Activated gamma-delta T cell treated with anti-CD3 and anti-CD28 coated beads, Interleukin-2, amount 50 U/mL, for 16 hours (primary cell): ENCODE measurements around the gene ECE1.

Experiments
- DNase-seq: peaks from one replicate; pipeline ENCODE4 v3.0.0-alpha.2; 2020; ENCODE audit warnings: low read depth

Gene ECE1

DNA sequence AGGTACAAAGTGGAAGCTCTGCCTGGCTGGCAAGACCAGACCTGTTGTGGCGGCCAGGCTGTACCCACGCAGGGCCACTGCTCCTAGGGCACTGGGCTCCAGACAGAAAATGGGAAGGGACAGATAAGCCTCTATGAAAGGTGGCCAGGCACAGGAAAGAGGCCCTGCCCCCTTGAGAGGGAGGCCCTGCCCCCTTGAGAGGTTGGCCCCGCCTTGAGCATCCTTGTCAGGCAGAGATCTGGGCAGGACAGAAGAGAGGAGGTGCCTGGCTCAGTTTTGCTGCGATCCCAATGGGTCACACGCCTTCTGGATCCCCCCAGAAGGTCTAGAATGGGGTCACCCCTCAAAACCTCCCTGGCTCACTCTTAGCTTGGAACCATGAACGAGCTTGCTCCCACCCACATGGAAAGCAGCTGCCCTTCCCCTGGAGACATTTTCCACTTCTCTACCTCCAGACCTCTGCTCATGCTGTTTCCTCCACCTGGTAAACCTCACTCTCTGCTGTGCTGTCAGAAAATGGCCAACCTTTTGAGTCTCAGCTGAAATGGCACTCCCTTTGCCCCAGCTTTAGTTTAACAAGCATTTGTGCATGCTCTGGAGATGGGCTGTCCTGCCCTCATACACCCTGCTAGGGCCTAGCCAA lies 17.5 kb upstream of the ECE1 start:
- no peak for DNase-seq

GRCh38 chr1:21307210-21307609 lies 16.9 kb upstream of the ECE1 start:
- no peak for DNase-seq

- DNase-seq, result no peak
These were observed 15.6 kb upstream of the ECE1 start for GRCh38 chr1:21305900-21306189.

DNA sequence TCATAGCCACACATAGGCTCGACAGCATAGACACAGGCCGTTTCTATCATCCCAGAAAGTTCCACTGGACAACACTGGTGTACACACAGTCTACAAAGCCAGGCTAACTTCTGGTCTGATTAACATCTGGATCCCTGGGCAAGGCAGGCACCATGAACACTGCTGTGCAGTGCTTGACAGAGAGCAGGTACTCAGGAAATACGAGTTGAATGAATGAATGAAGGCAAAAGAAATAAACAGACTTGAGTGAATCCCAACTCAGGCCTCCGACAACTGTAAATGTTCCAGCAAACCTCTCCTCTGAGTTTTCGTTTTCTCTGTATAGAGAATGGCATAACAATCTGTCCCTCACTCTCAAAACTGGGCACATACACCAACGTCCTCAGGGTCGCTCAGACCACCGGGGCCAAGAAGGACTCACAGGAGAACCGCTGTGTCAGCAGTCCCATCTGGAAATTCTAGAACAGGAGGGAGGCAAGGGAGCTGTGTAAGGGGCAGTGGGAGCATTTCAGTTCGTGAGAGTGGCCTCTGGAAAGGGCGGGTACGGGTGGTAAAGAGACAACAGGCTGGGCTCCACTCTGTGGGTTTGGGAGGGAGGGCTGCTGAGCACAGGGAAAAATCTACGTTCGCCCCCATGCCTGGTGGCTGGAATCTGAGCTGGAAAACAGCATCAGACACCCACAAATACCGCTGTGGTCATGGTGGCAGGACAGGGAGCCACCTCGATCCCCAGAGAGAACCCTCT lies 15.1 kb upstream of the ECE1 start:
- no peak for DNase-seq

- no peak for DNase-seq
These were observed 14.2 kb upstream of the ECE1 start for GRCh38 chr1:21304488-21304887.

DNA sequence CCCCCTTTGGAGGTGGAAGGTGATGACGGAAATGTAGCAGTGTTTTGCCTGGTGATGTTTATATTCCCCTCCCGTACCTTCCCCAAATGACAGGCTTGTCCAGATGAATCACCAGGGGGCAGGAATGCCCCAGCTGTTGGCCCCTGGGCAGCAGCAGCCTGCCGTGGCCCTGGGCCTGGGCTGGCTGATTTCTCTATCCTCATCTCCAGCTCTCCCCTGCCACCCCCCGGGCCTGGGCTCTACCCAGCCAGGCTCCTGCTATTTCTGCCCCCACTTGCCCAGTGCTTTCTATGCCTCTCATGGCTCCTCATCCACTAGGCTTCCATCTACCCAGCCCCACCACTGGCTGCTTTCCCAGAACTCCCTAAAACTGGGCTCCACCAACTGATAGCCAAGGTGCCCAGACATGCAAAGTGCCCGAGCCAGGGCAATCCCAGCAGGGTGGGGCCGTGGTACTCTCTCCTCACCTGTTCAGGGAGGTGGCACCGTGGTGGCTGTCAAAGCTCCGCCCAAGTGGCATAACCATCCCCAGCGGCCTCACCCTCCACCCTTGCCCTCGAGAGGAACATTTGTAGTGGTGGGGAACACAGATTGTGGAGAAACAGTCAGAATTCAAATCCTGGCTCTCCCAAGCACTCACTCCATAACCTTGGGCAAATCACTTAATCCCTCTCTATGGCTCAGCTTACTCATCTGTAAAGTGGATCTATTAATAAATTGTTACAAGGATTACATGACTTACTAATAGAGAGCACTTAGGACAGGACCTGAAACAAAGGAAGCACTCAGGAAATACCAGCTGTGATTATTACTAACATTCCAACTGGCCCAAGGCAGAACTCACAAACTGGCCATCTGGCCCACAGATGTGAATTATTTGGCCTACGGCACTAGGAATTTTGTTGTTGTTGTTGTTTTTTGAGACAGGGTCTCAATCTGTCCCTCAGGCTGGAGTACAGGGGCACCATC lies 12.8 kb upstream of the ECE1 start:
- DNase-seq, result no peak

GRCh38 chr1:21301794-21302440 lies 11.7 kb upstream of the ECE1 start:
- no peak for DNase-seq

GRCh38 chr1:21300774-21301173 lies 10.5 kb upstream of the ECE1 start:
- no peak for DNase-seq

- DNase-seq, result no peak
These were observed 9.6 kb upstream of the ECE1 start for GRCh38 chr1:21299780-21300395.

- no peak for DNase-seq
These were observed 8.7 kb upstream of the ECE1 start for GRCh38 chr1:21298981-21299391.

- no peak for DNase-seq
These were observed 7.7 kb upstream of the ECE1 start for GRCh38 chr1:21297975-21298374.

DNA sequence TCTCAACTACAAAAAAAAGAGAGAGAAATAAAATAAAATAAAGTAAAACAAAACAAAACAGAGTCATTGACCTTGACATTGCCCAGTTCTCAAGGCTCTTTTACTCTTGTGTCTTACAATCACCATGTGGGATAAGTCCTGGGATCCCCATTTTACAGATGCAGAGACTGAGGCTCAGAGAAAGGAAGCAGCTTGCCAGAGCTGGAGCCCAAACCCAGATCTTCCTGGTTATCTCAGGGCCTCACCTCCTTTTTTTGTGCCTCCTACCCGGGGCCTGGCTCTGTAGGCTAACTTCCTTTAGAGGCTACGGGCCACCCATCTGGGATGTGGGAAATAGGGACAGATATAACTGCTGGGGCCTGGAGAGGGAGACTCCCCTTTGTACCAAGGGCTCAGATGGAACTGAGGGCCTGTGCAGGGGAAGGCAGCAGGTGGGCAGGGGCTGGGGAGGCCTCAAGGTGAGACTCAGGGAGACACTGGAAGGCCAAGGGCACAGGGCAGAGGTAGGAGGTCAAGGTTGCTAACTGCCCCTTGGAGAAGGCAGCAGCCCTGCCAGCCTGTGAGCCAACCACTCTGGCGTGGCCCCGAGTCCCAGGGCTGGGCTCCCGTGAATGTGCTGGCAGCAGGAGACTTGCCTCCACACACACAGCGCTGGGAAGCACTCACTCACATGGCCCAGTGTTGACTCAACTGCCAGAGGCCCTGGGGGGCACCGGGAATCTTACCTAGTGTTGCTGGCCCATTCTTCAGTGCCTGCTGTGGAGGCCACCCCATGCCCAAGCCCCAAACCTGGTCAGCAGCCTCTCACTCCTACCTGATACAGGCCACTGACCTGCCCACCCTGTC lies 6.5 kb upstream of the ECE1 start:
- no peak for DNase-seq

- no peak for DNase-seq
These were observed 5.3 kb upstream of the ECE1 start for GRCh38 chr1:21295545-21295944.

GRCh38 chr1:21295002-21295401 lies 4.7 kb upstream of the ECE1 start:
- peak; percentile 27 for DNase-seq

DNA sequence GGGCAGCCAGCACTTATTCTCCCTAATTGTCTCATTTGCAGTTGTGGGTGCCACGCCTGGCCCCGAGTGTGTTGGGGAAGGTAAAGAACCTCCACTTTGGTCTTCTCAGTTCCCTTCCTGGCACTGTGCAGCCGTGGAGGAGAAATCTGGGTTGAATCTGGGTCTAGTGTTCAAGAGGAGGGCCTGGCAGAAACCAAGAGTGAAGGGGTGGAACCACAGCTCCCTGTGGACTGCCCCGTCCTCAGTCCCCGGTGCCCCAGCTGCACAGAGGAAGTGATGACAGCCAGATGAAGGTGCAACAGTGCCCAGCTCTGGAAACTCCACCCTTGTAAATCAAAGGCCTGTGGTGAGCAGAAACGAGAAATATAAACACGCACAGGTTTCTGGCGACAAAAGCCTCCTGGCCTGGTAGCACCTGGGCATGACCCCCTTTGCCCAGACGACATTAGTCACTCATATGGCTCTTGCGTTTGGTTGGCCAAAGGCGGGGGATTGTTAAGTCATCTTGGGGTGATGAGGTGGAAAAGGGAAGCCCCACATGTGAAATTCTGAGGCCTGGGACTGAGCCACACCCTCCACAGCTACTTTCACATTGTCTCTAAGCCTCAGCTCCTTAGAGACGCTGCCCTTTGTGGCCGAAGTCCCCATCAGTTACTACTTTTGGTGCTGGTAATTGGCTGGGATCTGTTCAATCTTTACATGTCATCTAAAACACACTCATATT lies 4.2 kb upstream of the ECE1 start:
- DNase-seq, result peak; percentile 85

- DNase-seq, result peak; percentile 66
These were observed 3.4 kb upstream of the ECE1 start for GRCh38 chr1:21293537-21294265.

GRCh38 chr1:21292984-21293536 lies 2.8 kb upstream of the ECE1 start:
- DNase-seq, result no peak

- DNase-seq, result no peak
These were observed 2.3 kb upstream of the ECE1 start for GRCh38 chr1:21292503-21292983.

GRCh38 chr1:21291964-21292363 lies 1.7 kb upstream of the ECE1 start:
- no peak for DNase-seq
